MM.1S (cell line): ENCODE results near the gene MRTFA.

ENCODE experiments used
- CTCF ChIP-seq: fragments of 300-600 bp; sonication (generic); IDR thresholded peaks from 2 replicates; pipeline ENCODE4 v1.5.1; 2016; ENCODE audit warnings: antibody characterized with exemption, low read length, mixed read lengths
- EZH2 ChIP-seq: fragments of 300-600 bp; sonication (generic); optimal IDR thresholded peaks from 2 replicates; pipeline ENCODE3; 2017; ENCODE audit warnings: low read depth, mild to moderate bottlenecking, antibody characterized with exemption, low read length, mixed read lengths

GRCh38 chr22:40613067-40613466 lies 23.5 kb downstream of the MRTFA start:
- TF ChIP-seq CTCF (no peak), EZH2 (no peak)
